K562 (cell line): ENCODE measurements around the gene HUS1. TPM values are rescaled to one million over a fixed set of nuclear protein-coding genes. Genes with fewer than 3 reads are reported as not detected.

Experiments
- FOXK2 ChIP-seq, 2 experiments: fragments of 450-650 bp; IDR thresholded peaks in 1 of 2; conservative IDR thresholded peaks in 1 of 2; 2 replicates each; pipeline ENCODE4 v1.6.1; 2016; ENCODE audit warnings: low read depth in 2 of 2, mild to moderate bottlenecking in 1 of 2
- MBD1 ChIP-seq: fragments of 250-450 bp; sonication (Bioruptor Pico); IDR thresholded peaks from 2 replicates; pipeline ENCODE4 v1.8.0; 2022; ENCODE audit warnings: inconsistent platforms
- PBX2 ChIP-seq, 2 experiments: IDR thresholded peaks in 1 of 2; conservative IDR thresholded peaks in 1 of 2; 2 replicates each; pipeline ENCODE4 v1.6.1; 2016; ENCODE audit warnings: low read depth in 2 of 2, mild to moderate bottlenecking in 1 of 2, missing compliant biosample characterization in 1 of 2, missing genetic modification characterization in 1 of 2, moderate library complexity in 1 of 2
- polyA plus RNA-seq, 8 experiments: library from polyadenylated mRNA; depleted of rRNA in 4 of 8; stranded (reverse) in 5 of 8; unstranded in 3 of 8; fragments of >200 nt; fragmentation: Nextera tagmentation in 2 of 8; fragmentation: Illumina TruSeq in 1 of 8; extraction: Ambion mirVana in 2 of 8; extraction: Trizol in 1 of 8; gene quantifications; 2 replicates each; pipeline versions ENCODE4 v1.2.1 to v1.2.3, GENCODE V29; 2011 to 2014; ENCODE audit warnings: inconsistent platforms in 1 of 8, missing spikeins in 1 of 8
- total RNA-seq, 7 experiments: library from RNA; depleted of rRNA in 6 of 7; stranded (reverse); fragments of >200 nt in 6 of 7; fragmentation: Illumina TruSeq in 2 of 7; extraction: Trizol in 2 of 7; gene quantifications; 2 replicates each; pipeline versions ENCODE4 v1.2.1 to v1.2.3, GENCODE V29; 2011 to 2021; ENCODE audit warnings: low replicate concordance in 1 of 7

HUS1 gene
- total and polyA plus RNA-seq, 9 of the 15 experiments (the other 6 are each of a cell fraction or from before 2014, with no cell fraction given): 11.5 to 27.0 (median 16.5) TPM

GRCh38 chr7:47937711-47938573 is 41.5 kb downstream of the HUS1 start (continued):
- TF ChIP-seq PBX2 (CRISPR knock-in tag; IDR thresholded peaks at IDR 0.05; ENCODE audit: low read depth): no peak
- no peak for TF ChIP-seq PBX2 (tag; conservative IDR thresholded peaks at IDR 0.05; ENCODE audit: low read depth)
- TF ChIP-seq FOXK2 (conservative IDR thresholded peaks at IDR 0.05 in 1 of 2, IDR thresholded peaks at IDR 0.05 in 1 of 2; ENCODE audit: low read depth in 2 of 2): no peak
- no peak for TF ChIP-seq MBD1
- TF ChIP-seq, all 486 proteins: peak for 0
